ENCODE data around the gene CACNB2.
"Not testable (repeated sequence)": the region's sequence is repeated elsewhere in the genome, so short reads cannot be mapped to it uniquely, and the experiment has no call there.

The CACNB2 gene

GRCh38 chr10:18159557-18159956, 19.3 kb downstream of the CACNB2 start:
- ChIA-PET POLR2A (no interaction called here), CTCF (no interaction called here)
- TF ChIP-seq ARNT (IDR thresholded peaks at IDR 0.05) (no peak), FOXM1 (IDR thresholded peaks at IDR 0.05; ENCODE audit: borderline replicate concordance) (no peak), FOXA1 (IDR thresholded peaks at IDR 0.05) (no peak), NFRKB (IDR thresholded peaks at IDR 0.05) (no peak), SUZ12 (IDR thresholded peaks at IDR 0.05) (no peak), SP1 (IDR thresholded peaks at IDR 0.05) (no peak), ELF4 (IDR thresholded peaks at IDR 0.05) (no peak), PKNOX1 (IDR thresholded peaks at IDR 0.05) (peak; percentile 70)
- DNase-seq (ENCODE audit: extremely low spot score), result no peak

GRCh38 chr10:18162021-18162627, 21.9 kb downstream of the CACNB2 start:
- DNase-seq (ENCODE audit: extremely low spot score), result no peak
- ChIA-PET CTCF (no interaction called here), POLR2A (no interaction called here)
- TF ChIP-seq ZNF384 (IDR thresholded peaks at IDR 0.05), result peak; percentile 49
- no peak for TF ChIP-seq SP1 (IDR thresholded peaks at IDR 0.05)
- TF ChIP-seq L3MBTL2 (conservative IDR thresholded peaks at IDR 0.05), result no peak

GRCh38 chr10:18164093-18164492, 23.9 kb downstream of the CACNB2 start:
- ChIA-PET CTCF (no interaction called here), POLR2A (no interaction called here)
- TF ChIP-seq HDGF (IDR thresholded peaks at IDR 0.05; ENCODE audit: borderline replicate concordance) (no peak), L3MBTL2 (conservative IDR thresholded peaks at IDR 0.05) (no peak), SUZ12 (IDR thresholded peaks at IDR 0.05) (no peak), FOXA1 (IDR thresholded peaks at IDR 0.05) (no peak), BHLHE40 (IDR thresholded peaks at IDR 0.05; ENCODE audit: borderline replicate concordance) (no peak), SP1 (IDR thresholded peaks at IDR 0.05) (no peak), LEF1 (IDR thresholded peaks at IDR 0.05; ENCODE audit: borderline replicate concordance) (no peak), ELF4 (IDR thresholded peaks at IDR 0.05) (no peak), TARDBP (IDR thresholded peaks at IDR 0.05) (no peak), ARNT (IDR thresholded peaks at IDR 0.05) (no peak), CTBP1 (IDR thresholded peaks at IDR 0.05; ENCODE audit: borderline replicate concordance) (no peak), NFRKB (IDR thresholded peaks at IDR 0.05) (no peak), FOXK2 (IDR thresholded peaks at IDR 0.05) (no peak)
- DNase-seq (ENCODE audit: extremely low spot score), result no peak

- DNase-seq (ENCODE audit: extremely low spot score), result no peak
- ChIA-PET CTCF (no interaction called here), POLR2A (no interaction called here)
- TF ChIP-seq NFRKB (IDR thresholded peaks at IDR 0.05) (no peak), SP1 (IDR thresholded peaks at IDR 0.05) (no peak), ELF4 (IDR thresholded peaks at IDR 0.05) (no peak), ZNF384 (IDR thresholded peaks at IDR 0.05) (no peak), FOXK2 (IDR thresholded peaks at IDR 0.05) (no peak), SUZ12 (IDR thresholded peaks at IDR 0.05) (no peak), ARNT (IDR thresholded peaks at IDR 0.05) (no peak), PKNOX1 (IDR thresholded peaks at IDR 0.05) (no peak), HDGF (IDR thresholded peaks at IDR 0.05; ENCODE audit: borderline replicate concordance) (no peak), BHLHE40 (IDR thresholded peaks at IDR 0.05; ENCODE audit: borderline replicate concordance) (no peak), CTBP1 (IDR thresholded peaks at IDR 0.05; ENCODE audit: borderline replicate concordance) (no peak), FOXM1 (IDR thresholded peaks at IDR 0.05; ENCODE audit: borderline replicate concordance) (no peak), TARDBP (IDR thresholded peaks at IDR 0.05) (no peak), LEF1 (IDR thresholded peaks at IDR 0.05; ENCODE audit: borderline replicate concordance) (no peak), L3MBTL2 (conservative IDR thresholded peaks at IDR 0.05) (no peak), FOXA1 (IDR thresholded peaks at IDR 0.05) (no peak)
Observed at GRCh38 chr10:18164748-18165361, 24.6 kb downstream of the CACNB2 start.

- ChIA-PET POLR2A (no interaction called here), CTCF (no interaction called here)
- DNase-seq (ENCODE audit: extremely low spot score), result no peak
- TF ChIP-seq CTBP1 (IDR thresholded peaks at IDR 0.05; ENCODE audit: borderline replicate concordance) (no peak), ZNF384 (IDR thresholded peaks at IDR 0.05) (no peak), L3MBTL2 (conservative IDR thresholded peaks at IDR 0.05) (no peak), ARNT (IDR thresholded peaks at IDR 0.05) (no peak), FOXM1 (IDR thresholded peaks at IDR 0.05; ENCODE audit: borderline replicate concordance) (no peak), FOXK2 (IDR thresholded peaks at IDR 0.05) (no peak), LEF1 (IDR thresholded peaks at IDR 0.05; ENCODE audit: borderline replicate concordance) (no peak), SUZ12 (IDR thresholded peaks at IDR 0.05) (no peak), SP1 (IDR thresholded peaks at IDR 0.05) (no peak), NFRKB (IDR thresholded peaks at IDR 0.05) (no peak), ELF4 (IDR thresholded peaks at IDR 0.05) (no peak), FOXA1 (IDR thresholded peaks at IDR 0.05) (no peak), PKNOX1 (IDR thresholded peaks at IDR 0.05) (no peak), TARDBP (IDR thresholded peaks at IDR 0.05) (no peak), BHLHE40 (IDR thresholded peaks at IDR 0.05; ENCODE audit: borderline replicate concordance) (no peak), HDGF (IDR thresholded peaks at IDR 0.05; ENCODE audit: borderline replicate concordance) (no peak)
Observed at GRCh38 chr10:18178854-18179483, 38.7 kb downstream of the CACNB2 start.

- CTCF ChIA-PET, result no interaction called here
- POLR2A ChIA-PET, result no interaction called here
- no peak for TF ChIP-seq FOXK2 (IDR thresholded peaks at IDR 0.05)
- TF ChIP-seq FOXM1 (IDR thresholded peaks at IDR 0.05; ENCODE audit: borderline replicate concordance), result no peak
- no peak for TF ChIP-seq CTBP1 (IDR thresholded peaks at IDR 0.05; ENCODE audit: borderline replicate concordance)
- TF ChIP-seq PKNOX1 (IDR thresholded peaks at IDR 0.05), result no peak
- no peak for DNase-seq (ENCODE audit: extremely low spot score)
Observed at GRCh38 chr10:18179891-18180290, 39.7 kb downstream of the CACNB2 start.

GRCh38 chr10:18181382-18181781, 41.2 kb downstream of the CACNB2 start:
- CTCF ChIA-PET, result not testable (repeated sequence)

More at GRCh38 chr10:18181382-18181781, 41.2 kb downstream of the CACNB2 start:
- POLR2A ChIA-PET; DNase-seq (ENCODE audit: extremely low spot score): not testable (repeated sequence)
